A204.1 (cell line): ENCODE data around the gene MATN1.
"Not testable (repeated sequence)": the region's sequence is repeated elsewhere in the genome, so short reads cannot be mapped to it uniquely, and the experiment has no call there.

Source experiments
- FAIRE-seq: peaks from 2 replicates; lab custom pipeline; 2012; peaks lifted over from hg19 to GRCh38; lab: Jason Lieb, UNC

MATN1 gene

DNA sequence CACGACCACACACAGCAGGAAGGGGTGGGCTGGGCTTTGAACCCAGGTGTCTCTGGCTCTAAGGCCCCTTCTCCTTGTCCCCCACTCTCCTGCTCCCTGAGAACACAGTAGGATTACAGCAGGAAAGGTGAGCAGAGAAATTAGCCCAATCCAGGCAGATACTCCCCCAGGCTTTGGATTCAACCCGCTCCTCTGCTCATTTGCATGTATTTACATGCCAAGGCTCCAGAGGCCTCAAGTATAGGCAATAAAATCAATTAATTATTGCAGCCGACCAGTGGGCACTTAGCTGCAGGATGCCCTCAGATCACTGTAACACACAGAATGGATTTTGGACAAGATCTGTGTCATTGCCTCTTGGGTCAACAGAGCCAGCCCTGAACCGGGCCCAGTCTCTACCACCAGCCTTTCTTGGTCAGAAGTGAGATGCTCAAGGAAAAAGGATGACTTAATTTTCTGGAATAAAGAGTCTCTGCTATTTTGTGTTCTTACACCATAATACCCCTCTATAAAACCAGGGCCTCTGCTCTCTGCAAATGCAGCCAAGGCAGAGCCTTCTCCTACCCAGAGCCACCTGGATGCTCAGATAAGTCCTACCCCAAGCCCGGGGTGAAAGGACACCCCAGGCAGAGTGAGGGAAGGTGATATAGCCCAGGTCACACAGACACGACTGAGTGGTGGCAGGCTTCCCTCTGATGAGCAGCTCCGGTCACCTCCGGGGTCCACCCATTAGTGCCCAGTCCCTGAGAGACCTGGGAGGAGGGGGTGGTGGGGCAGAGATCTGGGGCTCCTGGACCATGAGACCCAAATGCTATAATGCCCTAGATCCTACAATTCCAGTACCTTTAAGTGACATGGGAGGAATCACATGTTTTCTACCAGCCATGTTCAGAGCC, 28.9 kb downstream of the MATN1 start:
- FAIRE-seq, result no peak

DNA sequence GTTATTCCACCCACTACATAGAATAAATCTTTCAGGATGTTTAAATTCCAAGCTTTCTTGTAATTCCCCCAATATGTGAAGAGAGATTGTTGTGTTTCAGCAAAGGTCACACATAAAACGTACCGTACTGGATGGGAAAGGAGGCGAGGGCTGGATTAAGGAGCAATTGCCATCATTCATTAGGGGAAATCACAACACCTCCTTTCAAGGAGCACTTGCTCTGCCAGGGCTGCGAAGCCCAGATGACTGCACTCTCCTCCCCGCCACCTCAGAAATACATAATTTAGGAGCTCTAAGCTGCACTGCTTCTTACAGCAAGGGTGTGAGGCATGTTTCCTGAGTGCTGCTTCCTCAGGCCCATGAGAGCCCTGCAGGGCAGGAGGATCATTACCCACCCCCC, 29.6 kb downstream of the MATN1 start:
- FAIRE-seq, result no peak

DNA sequence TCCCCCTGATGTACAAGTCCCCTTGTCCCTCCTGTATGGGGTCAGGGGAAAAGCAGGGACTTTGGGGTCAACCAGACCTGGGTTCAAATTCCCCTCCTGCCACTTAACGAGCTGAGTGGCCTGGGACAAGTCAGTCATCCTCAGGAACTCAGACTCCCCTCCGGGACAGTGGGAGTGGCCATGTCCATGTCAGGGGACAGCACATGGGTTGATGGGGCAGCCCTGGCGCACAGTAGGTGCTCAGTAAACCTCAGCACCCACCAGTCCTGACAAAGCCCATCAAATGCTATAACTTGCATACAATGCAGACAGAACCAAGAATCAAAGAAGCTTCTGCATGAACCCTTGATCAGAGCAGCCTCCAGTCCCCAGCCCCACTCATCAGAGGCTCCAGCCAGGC, 30.0 kb downstream of the MATN1 start:
- no peak for FAIRE-seq

DNA sequence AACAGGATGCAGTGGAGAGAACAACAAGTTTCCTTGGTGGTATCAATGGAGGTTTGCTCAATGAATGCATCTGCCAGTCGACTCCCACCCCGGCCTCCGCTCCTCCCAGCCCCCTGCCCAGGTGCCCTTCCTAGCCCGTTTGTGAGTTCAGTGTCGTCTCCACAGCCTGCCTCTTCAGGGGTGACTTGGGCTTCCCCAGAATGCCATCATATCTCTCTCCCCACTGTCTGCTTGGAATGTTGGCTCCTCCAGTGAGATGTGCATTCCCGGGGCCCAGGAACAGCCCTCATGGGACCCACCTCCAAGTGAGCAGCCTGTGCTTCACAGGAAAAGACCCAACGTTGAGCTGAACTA, 30.5 kb downstream of the MATN1 start:
- FAIRE-seq, result no peak

DNA sequence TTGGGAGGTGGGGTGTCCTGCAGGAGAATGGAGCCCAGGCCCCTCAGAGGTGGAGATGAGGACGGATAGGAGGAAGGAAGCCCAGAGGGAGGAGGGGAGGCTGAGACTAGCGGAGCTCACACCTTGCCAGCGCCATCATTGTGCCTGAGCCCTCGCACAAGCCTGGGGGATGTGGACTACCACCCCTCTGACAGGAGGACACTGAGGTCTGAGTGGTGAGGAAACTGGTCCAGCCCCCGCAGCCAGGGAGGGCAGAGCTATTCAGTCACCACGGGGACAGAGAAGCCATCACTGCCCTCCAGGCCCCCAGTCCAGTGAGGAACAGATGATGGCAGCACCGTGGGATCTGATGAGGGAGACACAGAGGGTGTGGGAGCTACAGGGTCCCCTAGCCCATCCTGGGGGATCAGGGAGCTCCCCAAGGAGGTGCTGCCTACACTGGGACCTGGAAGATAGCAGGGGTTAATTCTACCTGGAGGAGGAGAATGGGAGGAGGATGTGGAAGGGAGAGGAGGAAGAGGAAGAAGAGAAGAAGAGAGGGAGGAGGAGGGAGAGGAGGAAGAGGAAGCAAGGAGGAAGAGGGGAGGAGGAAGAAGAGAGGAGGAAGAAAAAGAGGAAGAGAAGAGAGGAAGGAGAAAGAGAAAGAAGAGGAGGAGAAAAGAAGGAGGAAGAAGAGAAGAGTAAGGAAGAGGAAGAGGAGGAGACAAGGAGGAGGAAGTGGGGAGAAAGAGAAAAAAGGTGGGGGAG, 31.0 kb downstream of the MATN1 start:
- no peak for FAIRE-seq

DNA sequence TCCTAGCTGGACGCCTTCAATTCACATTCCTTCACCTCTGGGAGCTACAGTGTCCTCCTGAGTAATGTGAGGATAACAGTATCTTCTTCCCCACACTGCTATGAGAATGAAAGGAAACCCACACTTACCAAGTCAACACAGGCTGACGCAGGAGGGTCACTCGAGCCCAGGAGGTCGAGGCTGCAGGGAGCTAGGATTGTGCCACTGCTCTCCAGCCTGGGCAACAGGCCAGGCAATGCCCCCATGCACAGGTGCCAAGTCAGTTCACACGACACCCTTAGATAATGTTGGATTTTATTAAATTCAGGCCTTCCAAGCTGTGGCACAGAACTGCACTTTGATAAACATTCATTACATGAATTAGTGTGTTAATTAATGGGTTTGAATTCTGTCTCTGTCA, 31.9 kb downstream of the MATN1 start:
- FAIRE-seq, result no peak

DNA sequence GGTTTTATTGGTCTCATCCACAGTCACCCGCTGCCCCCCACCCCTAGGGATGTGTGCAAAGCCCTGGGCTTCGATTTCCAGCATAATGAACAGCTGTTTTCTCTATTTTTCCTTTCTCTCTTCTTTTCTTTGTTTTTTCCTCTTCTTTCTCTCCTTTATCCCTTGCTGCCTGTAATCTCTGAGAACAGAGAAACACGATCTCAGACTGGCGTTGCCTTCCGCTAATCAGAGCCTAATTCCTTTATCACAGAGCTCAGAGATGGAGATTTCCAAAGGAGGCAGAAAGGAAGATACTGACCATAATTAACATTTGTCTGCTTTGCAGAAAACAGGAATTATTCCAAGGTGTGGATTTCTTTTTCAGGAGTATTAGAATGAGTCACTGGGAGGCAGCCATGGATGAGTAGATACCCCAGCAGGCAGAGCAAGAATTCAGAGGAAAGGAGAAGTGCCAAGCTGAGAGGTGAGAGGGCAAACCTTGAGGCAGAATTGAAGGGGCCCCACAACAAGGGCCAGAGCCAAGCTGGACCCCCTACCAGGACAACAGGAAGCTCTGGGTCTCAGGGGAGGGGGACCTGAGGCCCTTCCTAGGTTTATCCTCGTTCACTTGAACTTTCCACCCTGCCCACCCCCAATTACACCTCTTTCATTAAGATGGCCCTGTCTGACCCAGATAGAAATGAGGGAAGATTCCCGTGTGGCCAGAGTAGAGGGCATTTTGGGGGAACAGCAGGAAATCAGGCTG, 33.3 kb downstream of the MATN1 start:
- no peak for FAIRE-seq

DNA sequence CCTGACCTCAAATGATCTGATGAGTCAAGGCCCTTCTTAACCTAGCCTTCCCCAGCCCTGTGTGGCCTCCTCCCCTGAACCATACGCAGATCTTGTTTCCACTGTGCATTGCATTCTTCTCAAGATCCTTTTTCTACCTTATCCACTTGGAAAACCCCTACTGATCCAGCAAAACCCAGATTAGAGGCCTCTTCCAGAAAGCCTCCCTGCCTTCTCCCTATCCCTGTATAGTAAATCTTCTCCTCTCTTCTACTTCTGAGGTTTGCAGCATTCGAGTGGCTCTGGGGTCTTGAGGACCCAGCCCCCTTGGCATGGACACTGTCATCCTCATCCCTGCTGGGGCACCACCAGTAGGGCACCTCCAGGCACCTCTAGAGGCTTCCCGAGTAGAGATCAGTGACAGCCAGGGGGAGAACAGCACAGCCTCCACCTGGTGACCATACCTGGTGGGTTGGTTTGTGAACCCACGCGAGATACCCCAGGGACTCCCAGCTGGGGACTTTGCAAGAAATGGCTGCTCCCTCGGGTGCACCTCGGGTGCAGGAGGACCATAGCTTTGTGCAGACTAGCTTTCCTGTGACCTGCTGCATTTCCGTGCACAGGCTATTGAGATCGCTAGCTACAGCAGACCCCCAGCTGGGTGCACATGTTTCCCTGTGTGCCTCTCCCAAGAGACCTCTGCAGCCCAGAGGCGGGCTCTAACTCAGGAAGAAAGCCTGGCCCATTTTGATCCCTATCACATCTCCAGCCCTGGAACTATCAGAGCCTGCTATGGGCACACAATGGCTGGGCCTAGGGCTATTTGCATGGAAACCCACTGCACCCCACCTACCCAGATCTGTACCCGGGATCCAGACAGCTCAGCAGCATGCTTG, 34.2 kb downstream of the MATN1 start:
- FAIRE-seq, result no peak

DNA sequence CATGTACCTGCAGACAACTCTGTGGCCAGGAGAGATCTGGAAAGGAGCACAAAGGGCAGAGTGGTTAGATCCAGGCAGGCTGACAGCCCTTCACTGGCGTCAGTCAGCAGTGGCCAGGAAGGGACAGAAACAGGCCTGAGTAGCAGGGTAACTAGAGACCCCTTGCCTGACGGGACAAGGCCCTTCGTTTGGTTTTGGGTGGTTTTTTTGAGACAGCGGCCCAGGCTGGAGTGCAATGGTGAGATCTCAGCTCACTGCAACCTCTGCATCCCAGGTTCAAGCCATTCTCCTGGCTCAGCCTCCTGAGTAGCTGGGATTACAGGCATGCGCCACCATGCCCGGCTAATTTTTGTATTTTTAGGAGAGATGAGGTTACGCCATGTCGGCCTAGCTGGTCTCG, 34.9 kb downstream of the MATN1 start:
- not testable (repeated sequence) for FAIRE-seq

DNA sequence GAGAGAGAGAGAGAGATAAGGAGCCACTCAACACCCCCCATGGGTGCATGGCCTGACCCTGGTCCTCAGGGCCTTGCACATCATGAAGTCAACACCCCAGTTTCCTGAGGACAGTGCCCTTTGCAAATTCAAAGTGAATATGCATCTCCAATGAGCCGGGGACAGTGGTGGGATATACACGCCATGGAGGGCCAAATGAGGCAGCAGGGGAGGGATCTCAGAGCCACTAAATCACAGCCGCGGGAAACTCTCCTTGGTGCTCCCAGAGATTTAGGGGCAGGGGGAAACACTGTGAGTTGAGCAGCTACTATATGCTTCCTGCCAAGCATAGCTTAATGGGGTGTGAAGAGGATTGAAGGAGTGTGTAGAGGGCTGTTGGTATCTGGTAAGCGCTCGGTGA, 35.5 kb downstream of the MATN1 start:
- no peak for FAIRE-seq

DNA sequence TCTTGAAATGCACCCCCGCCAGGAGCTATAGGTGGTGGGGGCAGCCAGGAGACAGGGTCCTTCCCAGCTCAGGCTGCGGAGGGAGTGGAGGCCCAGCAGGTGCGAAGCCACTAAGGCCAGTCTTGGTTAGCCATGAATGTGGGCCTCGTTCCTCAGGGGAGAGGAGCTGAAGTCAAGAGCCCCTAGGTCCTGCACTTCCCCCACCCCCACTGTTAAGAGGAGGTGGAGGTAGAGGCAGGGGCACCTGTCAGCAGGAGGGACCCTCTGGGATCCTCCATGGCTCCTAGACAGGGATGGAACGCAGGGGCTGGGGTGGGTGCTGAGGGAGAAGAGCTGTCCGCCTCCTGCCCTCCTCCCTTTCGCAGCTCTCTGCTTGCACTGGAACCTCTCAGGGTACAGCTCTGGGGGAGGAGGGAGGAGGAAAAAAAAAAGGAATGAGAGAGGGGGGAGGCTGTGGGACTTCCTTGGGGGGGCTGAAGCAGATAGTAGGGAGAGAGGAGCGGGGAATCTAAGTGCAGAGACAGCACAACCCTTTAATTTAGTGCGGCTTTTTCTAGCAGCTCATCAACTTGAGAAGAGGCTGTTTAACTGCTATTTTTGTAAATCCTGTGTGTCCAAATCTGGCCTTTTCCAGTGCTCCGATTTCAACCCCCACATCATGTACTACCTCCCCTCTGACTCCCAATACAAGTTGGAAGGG, 37.0 kb downstream of the MATN1 start:
- no peak for FAIRE-seq

DNA sequence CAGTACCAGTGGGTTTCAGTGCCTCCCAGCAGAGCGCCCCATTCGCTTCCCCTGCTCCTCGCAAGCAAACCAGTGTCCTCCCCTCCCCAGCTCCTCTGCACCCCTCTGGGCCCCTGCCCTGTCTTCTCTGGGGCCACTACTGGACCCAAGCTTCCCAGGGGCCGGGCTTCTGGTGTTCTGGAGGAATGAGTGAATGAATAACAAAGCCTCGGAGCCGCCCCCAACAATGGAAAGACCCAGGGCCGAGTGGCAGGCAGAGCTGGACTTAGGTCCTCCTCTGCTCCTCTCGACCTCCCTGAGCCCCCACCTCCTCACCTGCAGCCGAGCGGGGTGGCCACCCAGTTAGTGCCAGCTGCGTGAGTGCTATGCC, 37.6 kb downstream of the MATN1 start:
- FAIRE-seq, result no peak

DNA sequence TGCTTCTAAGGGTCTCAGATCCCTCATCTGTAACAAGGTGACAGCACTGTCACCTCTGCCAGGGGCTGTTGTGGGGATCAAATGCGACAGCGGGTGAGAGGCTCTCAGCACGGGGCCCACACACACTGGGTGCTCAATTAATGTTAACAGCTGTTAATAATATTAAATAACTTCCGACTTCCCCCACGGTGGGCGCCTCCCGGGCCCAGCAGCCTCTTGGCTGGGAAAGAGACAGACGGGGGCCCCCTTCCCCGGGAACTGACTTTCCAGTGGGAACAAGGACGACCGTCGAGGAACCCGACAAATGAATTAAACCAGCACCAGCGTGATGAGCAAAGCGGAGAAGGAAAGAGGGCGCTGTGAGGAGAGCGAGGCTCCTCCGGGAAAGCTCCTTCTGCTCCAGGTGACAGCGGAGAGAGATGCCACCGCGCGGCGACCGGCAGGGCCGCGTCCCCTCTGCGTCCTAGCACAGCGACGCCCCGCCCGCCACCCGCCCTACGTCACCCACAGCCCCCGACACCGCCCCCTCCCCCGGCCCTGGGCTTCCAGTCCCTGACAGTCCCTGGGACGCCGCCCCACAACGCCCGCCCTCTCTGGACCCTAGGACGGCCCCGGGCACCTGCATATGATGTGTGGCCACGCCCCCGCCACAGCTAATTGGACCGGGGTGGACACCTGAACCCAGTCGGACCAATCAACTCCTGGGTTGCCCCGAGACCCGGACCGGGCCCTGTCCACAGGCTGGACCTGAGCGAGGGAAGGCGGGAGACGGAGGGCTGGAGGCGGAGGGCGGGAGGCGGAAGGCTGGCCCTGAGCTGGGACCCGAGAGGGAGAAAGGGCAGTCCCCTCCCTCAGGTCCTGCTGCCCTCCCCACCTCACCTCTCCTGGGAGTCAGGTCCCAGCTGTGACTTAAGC, 38.2 kb downstream of the MATN1 start:
- no peak for FAIRE-seq

DNA sequence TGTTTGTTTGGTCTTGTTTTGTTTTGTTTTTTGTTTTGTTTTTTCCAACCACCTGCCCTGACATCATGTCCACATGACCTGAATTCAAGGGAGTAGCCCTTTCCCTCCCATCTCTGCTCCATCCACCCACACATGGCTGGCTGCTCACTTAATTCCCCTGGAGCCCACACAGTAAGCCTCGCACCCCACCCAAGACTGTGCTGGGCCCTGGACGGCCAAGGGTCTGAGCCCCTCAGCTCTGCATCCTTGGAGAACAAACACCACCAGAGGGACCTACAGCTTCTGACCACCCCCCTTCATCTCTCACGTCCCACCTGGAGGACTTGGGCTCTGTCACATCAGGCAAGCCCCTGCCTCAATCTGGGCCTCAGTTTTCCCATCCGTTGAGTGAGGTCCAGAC, 39.1 kb downstream of the MATN1 start:
- no peak for FAIRE-seq

DNA sequence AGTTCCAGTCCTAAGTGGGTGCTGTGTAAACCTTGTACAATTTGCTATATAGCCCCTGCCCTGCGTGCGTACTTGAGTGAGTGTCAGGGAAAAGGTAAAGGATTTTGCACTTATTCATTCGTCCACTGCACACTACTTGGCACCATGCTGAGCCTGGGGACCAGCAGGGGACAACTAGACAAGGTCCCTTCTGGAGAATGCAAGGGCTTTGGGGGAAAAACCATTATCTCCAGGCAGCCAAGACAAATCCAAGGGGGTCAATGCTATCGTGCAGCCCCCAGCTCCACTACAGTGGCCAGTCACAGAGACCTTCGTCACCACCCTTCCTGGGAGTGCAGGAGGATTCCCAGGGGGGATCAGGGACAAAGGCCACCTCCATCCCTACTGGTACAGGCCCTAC, 39.7 kb downstream of the MATN1 start:
- FAIRE-seq, result no peak

DNA sequence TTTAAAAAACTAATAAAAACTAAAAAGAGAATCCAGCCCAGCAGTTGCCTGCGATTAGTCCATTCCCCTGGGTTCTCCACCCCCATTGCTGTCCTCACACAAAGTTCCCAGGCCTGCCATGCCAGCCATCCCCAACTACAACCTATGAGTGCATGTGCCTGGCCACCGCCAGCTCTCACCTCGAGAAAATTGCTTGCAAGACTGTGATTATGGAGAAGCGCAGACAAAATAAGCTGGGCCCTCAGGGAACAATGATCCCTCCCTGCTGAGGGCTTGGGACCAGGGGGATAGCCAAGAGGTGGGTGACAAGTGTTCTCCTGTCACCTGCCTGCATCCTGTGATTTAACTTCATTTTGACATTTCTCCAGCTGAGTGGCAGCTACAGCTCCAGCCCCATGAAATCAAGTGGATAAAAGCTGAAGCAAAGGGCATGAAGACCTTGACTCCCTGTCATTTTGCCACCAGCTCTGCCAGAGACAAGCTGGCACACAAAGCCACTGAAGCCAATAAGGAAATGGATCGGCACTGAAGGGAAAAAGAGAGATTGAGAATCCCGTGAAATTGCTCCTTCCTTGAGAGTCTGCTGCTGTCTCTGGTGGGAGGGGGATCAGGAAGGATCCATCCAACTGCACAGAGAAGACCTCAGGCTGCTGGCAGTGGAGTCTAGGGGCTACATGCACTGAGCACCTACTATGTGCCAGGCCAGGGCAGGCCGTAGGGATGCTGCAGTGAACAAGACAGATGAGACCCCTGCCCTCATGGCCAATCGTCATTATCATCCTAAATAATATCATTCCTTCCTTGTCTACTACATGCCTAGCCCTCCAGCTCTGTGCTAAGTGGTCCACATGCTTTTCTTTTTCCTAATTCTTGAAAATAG, 40.7 kb downstream of the MATN1 start:
- FAIRE-seq, result no peak

DNA sequence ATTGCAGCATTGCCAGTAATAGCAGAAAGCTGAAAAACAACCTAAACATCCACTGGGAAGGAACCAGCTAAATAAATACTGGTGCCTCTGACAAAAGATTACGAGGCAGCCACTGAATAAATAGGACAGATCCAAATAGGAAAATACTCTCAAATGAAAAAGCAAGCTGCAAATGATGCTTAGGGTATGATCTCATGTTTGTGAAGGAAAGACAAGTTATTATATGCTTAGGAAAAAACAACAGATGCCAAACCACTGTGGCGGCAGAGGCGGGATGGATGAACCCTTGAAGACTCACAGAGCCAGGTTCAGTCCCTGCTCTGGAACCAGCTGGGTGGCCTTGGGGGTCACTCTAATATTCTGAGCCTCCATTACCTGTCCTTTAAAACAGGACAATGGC, 41.6 kb downstream of the MATN1 start:
- FAIRE-seq, result no peak

DNA sequence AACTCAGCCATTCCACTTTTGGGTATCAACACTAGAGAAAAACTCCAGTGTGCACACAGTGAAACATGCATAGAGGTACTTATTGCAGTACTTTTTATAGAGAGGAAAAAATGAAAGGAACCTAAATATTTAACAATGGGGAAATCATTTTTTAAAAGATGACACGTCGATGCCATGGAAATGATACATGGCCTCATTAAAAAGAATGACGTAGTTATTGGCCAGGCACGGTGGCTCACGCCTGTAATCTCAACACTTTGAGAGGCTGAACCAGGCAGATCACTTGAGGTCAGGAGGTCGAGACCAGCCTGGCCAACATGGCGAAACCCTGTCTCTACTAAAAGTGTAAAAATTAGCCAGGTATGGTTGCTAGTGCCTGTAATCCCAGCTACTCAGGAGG, 42.5 kb downstream of the MATN1 start:
- no peak for FAIRE-seq

DNA sequence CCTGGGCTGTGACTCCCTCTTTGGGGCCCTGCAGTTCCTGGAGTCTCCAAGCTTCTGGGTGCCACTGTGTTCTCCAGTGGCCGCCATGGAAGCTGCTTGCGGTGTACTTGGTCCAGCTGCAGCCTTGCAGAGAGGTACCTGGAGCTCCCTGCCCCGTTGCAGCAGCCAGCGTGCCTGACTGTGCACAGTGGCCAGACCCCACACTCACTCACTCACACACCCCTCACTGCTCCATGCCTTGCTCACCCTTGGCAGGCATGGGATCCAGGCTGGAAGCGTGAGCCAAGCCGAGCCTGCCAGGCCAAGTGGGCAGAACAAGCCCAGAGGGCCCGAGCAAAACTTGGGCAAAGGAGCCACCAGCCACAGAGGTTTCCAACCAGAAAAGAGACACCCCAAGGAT, 43.0 kb downstream of the MATN1 start:
- FAIRE-seq, result no peak

DNA sequence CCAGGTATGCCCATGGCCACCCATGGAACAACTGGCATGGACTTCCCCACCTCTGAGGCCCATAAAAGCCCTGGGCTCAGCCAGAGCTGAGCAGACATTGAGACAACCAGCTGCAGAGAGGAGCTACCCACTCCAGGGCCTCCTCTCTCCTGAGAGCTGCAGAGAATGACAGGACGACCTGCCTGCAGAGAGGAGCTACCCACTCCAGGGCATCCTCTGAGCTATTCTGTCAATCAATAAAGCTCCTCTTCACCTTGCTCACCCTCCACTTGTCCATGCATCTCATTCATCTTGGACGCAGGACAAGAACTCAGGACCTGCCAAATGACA, 43.4 kb downstream of the MATN1 start:
- FAIRE-seq, result no peak
